Fibroblast of lung (primary cell): ENCODE results near the gene CAMK2N2. TPM values are rescaled to one million over a fixed set of nuclear protein-coding genes. Genes with fewer than 3 reads are reported as not detected.
"Not testable (repeated sequence)": the region's sequence is repeated elsewhere in the genome, so short reads cannot be mapped to it uniquely, and the experiment has no call there.

Experiments used
- DNase-seq, 2 donors: peaks; one replicate each; pipeline versions ENCODE4 v3.0.0 to v3.0.0-alpha.2; 2010; ENCODE audit warnings: low read depth in 2 of 2
- H2AFZ ChIP-seq: 2 replicates; pipeline ENCODE4 v1.5.1; 2012; ENCODE audit warnings: low read length, control low read depth, inconsistent platforms
- H3K27ac ChIP-seq: 2 replicates; pipeline ENCODE4 v1.5.1; 2011; ENCODE audit warnings: low read length, control low read depth; ENCODE audit not compliant: insufficient read depth
- H3K27me3 ChIP-seq: 2 replicates; pipeline ENCODE4 v1.5.1; 2011; ENCODE audit warnings: mild to moderate bottlenecking, low read length; ENCODE audit not compliant: control insufficient read depth, insufficient read depth
- H3K36me3 ChIP-seq: 2 replicates; pipeline ENCODE4 v1.5.1; 2011; ENCODE audit warnings: low read length; ENCODE audit not compliant: control insufficient read depth, insufficient read depth
- H3K4me1 ChIP-seq: 2 replicates; pipeline ENCODE4 v1.5.1; 2011; ENCODE audit warnings: low read length; ENCODE audit not compliant: control insufficient read depth, insufficient read depth; ENCODE audit errors: extremely low read depth
- H3K4me2 ChIP-seq: 2 replicates; pipeline ENCODE4 v1.5.1; 2011; ENCODE audit warnings: low read length, control low read depth; ENCODE audit not compliant: insufficient read depth; ENCODE audit errors: extremely low read depth
- H3K4me3 ChIP-seq, 4 experiments: fragments of 200-600 bp in 1 of 4; sonication (generic) in 1 of 4; replicated peaks in 1 of 4; 2 replicates each; pipeline ENCODE4 v1.5.1; 2011 to 2016; ENCODE audit warnings: low read length in 4 of 4, low read depth in 3 of 4, mild to moderate bottlenecking in 3 of 4, control low read depth in 2 of 4, inconsistent platforms in 1 of 4, mixed read lengths in 1 of 4; ENCODE audit not compliant: insufficient read depth in 1 of 4; ENCODE audit errors: control extremely low read depth in 1 of 4
- H3K79me2 ChIP-seq: 2 replicates; pipeline ENCODE4 v1.5.1; 2012; ENCODE audit warnings: mild to moderate bottlenecking, low read length, inconsistent platforms; ENCODE audit not compliant: control insufficient read depth, insufficient read depth
- H3K9ac ChIP-seq: 2 replicates; pipeline ENCODE4 v1.5.1; 2011; ENCODE audit warnings: mild to moderate bottlenecking, low read length, control low read depth; ENCODE audit not compliant: insufficient read depth
- H3K9me3 ChIP-seq: 2 replicates; pipeline ENCODE4 v1.5.1; 2012; ENCODE audit warnings: low read depth, low read length; ENCODE audit not compliant: control insufficient read depth, insufficient read depth
- H4K20me1 ChIP-seq: 2 replicates; pipeline ENCODE4 v1.5.1; 2011; ENCODE audit warnings: low read length; ENCODE audit not compliant: control insufficient read depth, insufficient read depth; ENCODE audit errors: extremely low read depth
- EZH2 ChIP-seq: IDR thresholded peaks from 2 replicates; pipeline ENCODE4 v1.5.1; 2012; ENCODE audit warnings: low read length, control low read depth, mild to moderate bottlenecking; ENCODE audit errors: missing control alignments
- polyA plus RNA-seq, 2 donors: library from polyadenylated mRNA; depleted of rRNA in 1 of 2; stranded (reverse) in 1 of 2; unstranded in 1 of 2; fragments of >200 nt; gene quantifications; 2 replicates each; pipeline ENCODE4 v1.2.1, GENCODE V29; 2011 to 2012; ENCODE audit warnings: missing spikeins in 1 of 2
- total RNA-seq: library from RNA; depleted of rRNA; stranded (reverse); fragments of >200 nt; gene quantifications from 2 replicates; pipeline ENCODE4 v1.2.1, GENCODE V29; 2014
- TF ChIP-seq, protein P1 (sequence below), 2 donors: IDR thresholded peaks in 1 of 2; conservative IDR thresholded peaks in 1 of 2; 1 replicate in 1 of 2; 2 replicates in 1 of 2; pipeline ENCODE4 v1.5.1; 2011 to 2012; ENCODE audit warnings: low read length in 2 of 2, control low read depth in 1 of 2, inconsistent platforms in 1 of 2, low read depth in 1 of 2, mild to moderate bottlenecking in 1 of 2

CAMK2N2 gene
- total and polyA plus RNA-seq, 2 donors (not counting 1 experiment from before 2014, with no cell fraction given) = under 0.01 to 0.10 TPM

DNA sequence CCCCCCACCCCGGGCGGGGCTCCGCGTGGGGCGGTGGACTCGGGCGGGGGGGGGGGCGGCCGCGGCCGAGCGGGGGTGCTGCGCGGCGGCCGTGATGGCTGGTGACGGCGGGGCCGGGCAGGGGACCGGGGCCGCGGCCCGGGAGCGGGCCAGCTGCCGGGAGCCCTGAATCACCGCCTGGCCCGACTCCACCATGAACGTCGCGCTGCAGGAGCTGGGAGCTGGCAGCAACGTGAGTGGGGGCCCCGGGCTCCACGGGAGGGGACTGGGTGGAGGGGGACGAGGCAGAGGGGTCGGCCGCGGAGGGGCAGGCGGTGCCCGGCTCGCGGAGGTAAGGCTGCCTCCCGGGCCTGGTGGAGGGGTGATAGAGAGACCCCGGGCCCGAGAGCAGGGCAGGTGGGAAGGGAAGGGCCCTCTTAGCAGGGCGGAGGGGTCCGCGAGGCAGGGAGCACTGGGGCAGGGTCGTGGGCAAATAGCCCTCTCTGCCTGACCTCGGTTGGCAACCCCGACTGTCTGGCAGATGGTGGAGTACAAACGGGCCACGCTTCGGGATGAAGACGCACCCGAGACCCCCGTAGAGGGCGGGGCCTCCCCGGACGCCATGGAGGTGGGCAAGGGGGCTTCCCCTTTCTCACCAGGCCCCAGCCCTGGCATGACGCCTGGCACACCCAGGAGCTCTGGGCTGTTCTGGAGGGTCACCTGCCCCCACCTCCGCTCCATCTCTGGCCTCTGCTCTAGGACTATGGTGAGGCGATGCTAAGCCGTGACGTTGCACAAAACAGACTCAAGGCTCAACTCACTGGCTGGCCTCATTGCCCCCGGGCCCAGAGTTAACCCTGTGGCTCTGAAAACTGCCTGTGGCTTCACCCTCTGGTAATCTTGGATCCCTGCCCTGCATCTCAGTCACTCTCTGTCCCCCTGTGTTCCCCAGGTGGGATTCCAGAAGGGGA lies 14.9 kb upstream of the CAMK2N2 start, which contains the start of gene ECE2:
Gene ECE2 (plus strand): TSS at position 62 of the 950 bp plus-strand sequence. CDS start 132 bp downstream, at position 194.
- Histone ChIP-seq H3K27ac (no peak within 1 kb of the TSS), H3K36me3 (no peaks in the 10 kb centered on the region), H3K9ac (no peak within 1 kb of the TSS), H3K4me3 (peak within 1 kb of the TSS in 2 of 4 experiments; percentile 24 to 25), H3K9me3 (no peaks in the 10 kb centered on the region), H3K4me1 (no peaks in the 10 kb centered on the region), H3K79me2 (no peaks in the 10 kb centered on the region), H2AFZ (no peak within 1 kb of the TSS), H3K27me3 (peaks cover 32% of the 10 kb centered on the region), H3K4me2 (no peak within 1 kb of the TSS), H4K20me1 (no peaks in the 10 kb centered on the region)
- no peak for DNase-seq
- TF ChIP-seq, protein P1, sequence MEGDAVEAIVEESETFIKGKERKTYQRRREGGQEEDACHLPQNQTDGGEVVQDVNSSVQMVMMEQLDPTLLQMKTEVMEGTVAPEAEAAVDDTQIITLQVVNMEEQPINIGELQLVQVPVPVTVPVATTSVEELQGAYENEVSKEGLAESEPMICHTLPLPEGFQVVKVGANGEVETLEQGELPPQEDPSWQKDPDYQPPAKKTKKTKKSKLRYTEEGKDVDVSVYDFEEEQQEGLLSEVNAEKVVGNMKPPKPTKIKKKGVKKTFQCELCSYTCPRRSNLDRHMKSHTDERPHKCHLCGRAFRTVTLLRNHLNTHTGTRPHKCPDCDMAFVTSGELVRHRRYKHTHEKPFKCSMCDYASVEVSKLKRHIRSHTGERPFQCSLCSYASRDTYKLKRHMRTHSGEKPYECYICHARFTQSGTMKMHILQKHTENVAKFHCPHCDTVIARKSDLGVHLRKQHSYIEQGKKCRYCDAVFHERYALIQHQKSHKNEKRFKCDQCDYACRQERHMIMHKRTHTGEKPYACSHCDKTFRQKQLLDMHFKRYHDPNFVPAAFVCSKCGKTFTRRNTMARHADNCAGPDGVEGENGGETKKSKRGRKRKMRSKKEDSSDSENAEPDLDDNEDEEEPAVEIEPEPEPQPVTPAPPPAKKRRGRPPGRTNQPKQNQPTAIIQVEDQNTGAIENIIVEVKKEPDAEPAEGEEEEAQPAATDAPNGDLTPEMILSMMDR (conservative IDR thresholded peaks at IDR 0.05 in 1 of 2, IDR thresholded peaks at IDR 0.05 in 1 of 2; ENCODE audit: low read depth in 1 of 2, low read length in 2 of 2) = no peak
- TF ChIP-seq EZH2 = peak; percentile 67

DNA sequence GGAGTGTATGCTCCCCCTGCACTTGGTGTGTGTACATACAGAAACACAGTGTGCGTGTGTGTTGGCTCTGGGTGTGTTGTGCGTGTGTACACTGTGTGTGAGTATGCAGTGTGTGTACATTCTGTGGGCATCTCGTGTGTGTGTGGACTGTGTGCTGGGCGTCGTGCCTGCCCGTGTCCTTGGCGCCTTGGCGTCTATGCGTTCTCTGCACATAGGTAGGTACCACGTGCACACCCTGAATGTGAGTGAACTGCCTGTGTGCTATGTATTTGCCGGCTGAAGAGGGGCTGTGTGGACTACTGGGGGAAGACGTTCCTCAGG lies 14.0 kb upstream of the CAMK2N2 start:
- Histone ChIP-seq H3K79me2 (no peaks in the 10 kb centered on the region), H3K4me3 (peak overlapping the region in 2 of 4 experiments; percentile 24 to 25), H3K4me2 (no peak overlapping the region), H3K9me3 (no peaks in the 10 kb centered on the region), H3K9ac (no peak overlapping the region), H3K4me1 (no peaks in the 10 kb centered on the region), H3K36me3 (no peaks in the 10 kb centered on the region), H4K20me1 (no peaks in the 10 kb centered on the region), H2AFZ (no peak overlapping the region), H3K27ac (no peak overlapping the region), H3K27me3 (peaks cover 28% of the 10 kb centered on the region)
- DNase-seq = no peak
- TF ChIP-seq, protein P1 (conservative IDR thresholded peaks at IDR 0.05 in 1 of 2, IDR thresholded peaks at IDR 0.05 in 1 of 2; ENCODE audit: low read depth in 1 of 2, low read length in 2 of 2) = no peak
- TF ChIP-seq EZH2 = peak; percentile 97

DNA sequence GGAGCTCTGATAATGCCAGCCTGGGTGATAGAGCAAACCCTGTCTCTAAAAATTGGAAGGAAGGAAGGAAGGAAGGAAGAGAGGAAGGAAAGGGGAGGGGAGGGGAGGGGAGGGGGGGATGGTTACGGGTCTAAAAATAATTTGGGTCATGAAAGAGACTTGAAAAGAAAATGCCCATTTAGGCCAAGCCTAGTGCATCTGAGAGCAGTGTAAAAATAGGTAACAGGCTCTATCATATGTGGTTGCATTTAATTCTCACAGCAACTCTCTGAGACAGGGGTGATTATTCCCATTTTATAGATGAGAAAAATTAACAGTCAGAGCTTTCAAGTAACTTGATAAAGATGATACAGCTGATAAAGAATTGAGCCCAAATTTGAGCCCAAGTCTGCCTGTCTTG lies 10.9 kb upstream of the CAMK2N2 start:
- H3K4me3 ChIP-seq = no peak overlapping the region
- H3K9ac ChIP-seq = no peak overlapping the region
- TF ChIP-seq, protein P1 (conservative IDR thresholded peaks at IDR 0.05 in 1 of 2, IDR thresholded peaks at IDR 0.05 in 1 of 2; ENCODE audit: low read depth in 1 of 2, low read length in 2 of 2) = no peak
- TF ChIP-seq EZH2 = no peak

DNA sequence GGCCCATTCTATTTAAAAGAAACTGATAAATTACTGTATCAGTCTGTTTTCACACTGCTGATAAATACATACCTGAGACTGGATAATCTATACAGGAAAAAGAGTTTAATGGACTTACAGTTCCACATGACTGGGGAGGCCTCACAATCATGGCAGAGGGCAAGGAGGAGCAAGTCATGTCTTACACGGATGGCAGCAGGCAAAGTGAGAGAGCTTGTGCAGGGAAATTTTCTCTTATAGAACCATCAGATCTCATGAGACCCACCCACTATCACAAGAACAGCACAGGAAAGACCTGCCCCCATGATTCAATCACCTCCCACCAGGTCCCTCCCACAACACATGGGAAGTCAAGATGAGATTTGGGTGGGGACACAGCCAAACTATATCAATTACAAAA lies 5.9 kb upstream of the CAMK2N2 start:
- not testable (repeated sequence) for H3K27me3 ChIP-seq, H3K4me2 ChIP-seq, H3K9me3 ChIP-seq, H3K36me3 ChIP-seq, H4K20me1 ChIP-seq, H3K9ac ChIP-seq, H3K79me2 ChIP-seq, H2AFZ ChIP-seq, H3K4me3 ChIP-seq, H3K27ac ChIP-seq, DNase-seq, H3K4me1 ChIP-seq

More for the DNA sequence above, 10.9 kb upstream of the CAMK2N2 start:
- Histone ChIP-seq H4K20me1 (no peaks in the 10 kb centered on the region), H3K4me2 (no peak overlapping the region), H3K27me3 (peaks cover 20% of the 10 kb centered on the region), H3K4me1 (no peaks in the 10 kb centered on the region), H3K79me2 (no peaks in the 10 kb centered on the region), H2AFZ (no peak overlapping the region), H3K9me3 (no peaks in the 10 kb centered on the region), H3K27ac (no peak overlapping the region), H3K36me3 (no peaks in the 10 kb centered on the region)
- no peak for DNase-seq
